Neutrophil (primary cell): ENCODE results near the gene CENPB.

ENCODE experiments used
- H3K27ac ChIP-seq: fragments of 200-600 bp; sonication (generic); 2 replicates; pipeline ENCODE4 v1.5.1; 2016; ENCODE audit warnings: mild to moderate bottlenecking, moderate library complexity
- H3K27me3 ChIP-seq: fragments of 200-600 bp; sonication (generic); 2 replicates; pipeline ENCODE4 v1.6.0; 2016; ENCODE audit warnings: mild to moderate bottlenecking
- H3K36me3 ChIP-seq: fragments of 200-600 bp; sonication (generic); 2 replicates; pipeline ENCODE4 v1.5.1; 2017
- H3K4me1 ChIP-seq, 2 experiments: fragments of 200-600 bp in 1 of 2; sonication (generic) in 1 of 2; 1 replicate in 1 of 2; 2 replicates in 1 of 2; pipeline versions ENCODE4 v1.5.1 to v1.6.1; 2013 to 2016; ENCODE audit warnings: low read depth in 1 of 2, low read length in 1 of 2, mild to moderate bottlenecking in 1 of 2, moderate library complexity in 1 of 2; ENCODE audit not compliant: control insufficient read depth in 1 of 2, insufficient read depth in 1 of 2
- H3K4me3 ChIP-seq, 2 experiments: fragments of 200-600 bp in 1 of 2; sonication (generic) in 1 of 2; 1 replicate in 1 of 2; 2 replicates in 1 of 2; pipeline ENCODE4 v1.5.1; 2013 to 2016; ENCODE audit warnings: low read depth in 1 of 2, low read length in 1 of 2, mild to moderate bottlenecking in 1 of 2, moderate library complexity in 1 of 2
- H3K9me3 ChIP-seq: fragments of 200-600 bp; sonication (generic); 2 replicates; pipeline ENCODE4 v1.5.1; 2016
- TF ChIP-seq, protein P1 (sequence below): fragments of 200-600 bp; sonication (generic); IDR thresholded peaks from 2 replicates; pipeline ENCODE4 v1.5.1; 2016; ENCODE audit warnings: antibody characterized with exemption

CENPB gene

DNA sequence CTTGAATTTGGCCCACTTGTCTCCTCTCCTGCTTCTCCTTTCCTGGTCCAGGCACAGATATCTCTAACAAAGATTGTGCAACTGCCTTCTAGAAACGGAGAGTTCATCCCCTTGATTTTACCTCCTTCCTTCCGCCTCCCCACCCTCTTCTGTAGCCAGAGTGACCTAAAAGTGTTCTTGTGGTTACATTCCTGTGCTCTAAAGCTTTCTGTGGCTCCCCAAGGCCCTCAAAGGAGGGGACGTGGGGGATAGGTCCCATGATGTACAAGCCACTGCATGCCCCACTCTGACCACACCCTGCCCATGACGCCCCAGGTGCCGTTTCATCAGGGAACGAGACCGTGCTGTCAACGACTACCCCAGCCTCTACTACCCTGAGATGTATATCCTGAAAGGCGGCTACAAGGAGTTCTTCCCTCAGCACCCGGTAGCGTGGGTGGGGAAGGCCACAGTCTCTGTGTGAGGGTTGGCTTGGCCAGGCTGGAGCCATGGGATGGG lies 17.8 kb upstream of the CENPB start:
- Histone ChIP-seq H3K4me1 (no peaks in the 10 kb centered on the region), H3K4me3 (no peak overlapping the region), H3K36me3 (peaks cover 56% of the 10 kb centered on the region), H3K9me3 (no peaks in the 10 kb centered on the region), H3K27ac (no peak overlapping the region), H3K27me3 (peaks cover 10% of the 10 kb centered on the region)
- TF ChIP-seq, protein P1, sequence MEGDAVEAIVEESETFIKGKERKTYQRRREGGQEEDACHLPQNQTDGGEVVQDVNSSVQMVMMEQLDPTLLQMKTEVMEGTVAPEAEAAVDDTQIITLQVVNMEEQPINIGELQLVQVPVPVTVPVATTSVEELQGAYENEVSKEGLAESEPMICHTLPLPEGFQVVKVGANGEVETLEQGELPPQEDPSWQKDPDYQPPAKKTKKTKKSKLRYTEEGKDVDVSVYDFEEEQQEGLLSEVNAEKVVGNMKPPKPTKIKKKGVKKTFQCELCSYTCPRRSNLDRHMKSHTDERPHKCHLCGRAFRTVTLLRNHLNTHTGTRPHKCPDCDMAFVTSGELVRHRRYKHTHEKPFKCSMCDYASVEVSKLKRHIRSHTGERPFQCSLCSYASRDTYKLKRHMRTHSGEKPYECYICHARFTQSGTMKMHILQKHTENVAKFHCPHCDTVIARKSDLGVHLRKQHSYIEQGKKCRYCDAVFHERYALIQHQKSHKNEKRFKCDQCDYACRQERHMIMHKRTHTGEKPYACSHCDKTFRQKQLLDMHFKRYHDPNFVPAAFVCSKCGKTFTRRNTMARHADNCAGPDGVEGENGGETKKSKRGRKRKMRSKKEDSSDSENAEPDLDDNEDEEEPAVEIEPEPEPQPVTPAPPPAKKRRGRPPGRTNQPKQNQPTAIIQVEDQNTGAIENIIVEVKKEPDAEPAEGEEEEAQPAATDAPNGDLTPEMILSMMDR: no peak

DNA sequence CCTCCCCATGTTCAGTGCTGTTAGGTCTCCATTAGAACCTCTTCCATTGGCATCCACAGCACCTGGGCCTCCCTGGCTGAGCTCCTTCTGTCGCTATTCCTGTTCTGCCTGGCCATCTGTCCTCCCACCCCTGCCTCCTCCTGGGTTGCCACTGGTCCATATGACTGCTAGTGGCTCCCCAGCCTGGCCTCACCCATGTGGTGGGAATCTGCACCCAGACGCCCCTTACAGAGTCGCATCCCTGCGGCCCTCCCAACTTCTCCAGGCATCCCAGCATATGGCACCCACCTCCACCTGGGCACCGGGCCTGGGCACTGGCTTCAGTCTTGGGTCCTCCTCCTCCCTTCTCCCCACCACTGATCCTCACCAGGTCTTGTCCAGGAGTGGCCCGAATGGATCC lies 17.3 kb upstream of the CENPB start:
- Histone ChIP-seq H3K4me3 (no peak overlapping the region), H3K36me3 (peaks cover 56% of the 10 kb centered on the region), H3K9me3 (no peaks in the 10 kb centered on the region), H3K4me1 (no peaks in the 10 kb centered on the region), H3K27me3 (peaks cover 10% of the 10 kb centered on the region), H3K27ac (no peak overlapping the region)
- TF ChIP-seq, protein P1: no peak

DNA sequence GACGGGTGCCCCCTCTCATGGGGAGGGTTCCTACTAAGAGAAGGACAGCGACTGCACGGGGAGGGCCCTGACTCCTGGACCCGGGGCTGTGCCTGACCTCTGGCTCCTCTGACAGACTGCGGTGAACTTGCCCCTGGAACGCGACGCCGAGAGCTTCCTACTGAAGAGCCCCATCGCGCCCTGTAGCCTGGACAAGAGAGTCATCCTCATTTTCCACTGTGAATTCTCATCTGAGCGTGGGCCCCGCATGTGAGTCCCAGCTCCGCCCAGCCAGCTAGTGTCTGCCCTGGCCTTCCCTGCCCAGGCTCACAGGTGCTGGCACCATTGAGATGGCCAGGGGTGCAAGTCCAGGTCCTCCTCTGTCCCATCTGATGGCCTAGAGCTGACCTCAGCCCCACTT lies 16.7 kb upstream of the CENPB start:
- TF ChIP-seq, protein P1: no peak
- Histone ChIP-seq H3K4me3 (no peak overlapping the region), H3K4me1 (no peaks in the 10 kb centered on the region), H3K9me3 (no peaks in the 10 kb centered on the region), H3K27me3 (peaks cover 10% of the 10 kb centered on the region), H3K27ac (no peak overlapping the region), H3K36me3 (peaks cover 56% of the 10 kb centered on the region)

DNA sequence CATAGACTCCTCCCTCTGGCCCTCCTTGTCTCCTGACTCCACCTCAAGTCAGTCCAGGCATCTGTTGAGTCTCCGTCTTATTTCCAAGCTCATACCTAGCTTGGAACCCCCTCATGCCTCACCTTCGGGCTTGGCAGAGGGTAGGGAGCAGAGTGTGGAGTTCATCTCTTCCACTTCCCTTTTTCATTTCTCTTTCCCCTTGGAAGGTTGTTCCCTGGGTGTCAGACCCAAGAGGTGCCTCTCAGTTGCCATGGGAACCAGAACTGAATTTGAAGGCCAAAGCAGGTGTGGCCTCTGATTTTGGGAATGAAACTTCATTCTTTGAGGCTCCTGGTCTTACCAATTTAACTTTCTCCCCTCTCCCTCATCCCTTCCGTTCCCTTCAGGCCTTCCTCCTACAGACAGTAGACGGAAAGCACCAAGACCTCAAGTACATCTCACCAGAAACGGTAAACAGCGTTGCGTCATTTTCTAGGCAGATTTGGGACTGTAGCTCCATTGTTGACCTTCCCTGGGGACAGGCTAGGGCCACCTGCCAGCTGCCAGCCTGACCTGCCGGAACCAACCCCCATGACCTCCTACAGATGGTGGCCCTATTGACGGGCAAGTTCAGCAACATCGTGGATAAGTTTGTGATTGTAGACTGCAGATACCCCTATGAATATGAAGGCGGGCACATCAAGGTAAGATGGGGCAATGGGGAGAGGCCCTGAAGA lies 16.1 kb upstream of the CENPB start:
- H3K4me1 ChIP-seq: no peaks in the 10 kb centered on the region

DNA sequence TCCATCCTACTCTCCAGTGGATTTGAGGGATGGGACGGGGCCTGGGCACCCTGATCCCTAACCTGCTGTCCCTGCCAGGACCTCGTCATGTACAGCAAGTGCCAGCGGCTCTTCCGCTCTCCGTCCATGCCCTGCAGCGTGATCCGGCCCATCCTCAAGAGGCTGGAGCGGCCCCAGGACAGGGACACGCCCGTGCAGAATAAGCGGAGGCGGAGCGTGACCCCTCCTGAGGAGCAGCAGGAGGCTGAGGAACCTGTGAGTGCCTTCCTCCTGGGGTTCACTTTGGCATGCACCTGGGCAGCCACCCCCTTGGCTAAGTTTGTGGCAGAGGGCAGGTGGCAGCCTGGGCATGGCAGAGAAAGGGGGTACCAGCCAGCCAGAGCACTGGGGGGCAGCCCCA lies 15.3 kb upstream of the CENPB start:
- peaks cover 4 to 5% of the 10 kb centered on the region in 2 experiments for H3K4me1 ChIP-seq
- no peak overlapping the region for H3K27ac ChIP-seq
- no peaks in the 10 kb centered on the region for H3K9me3 ChIP-seq
- no peaks in the 10 kb centered on the region for H3K27me3 ChIP-seq
- no peak overlapping the region for H3K4me3 ChIP-seq
- peaks cover 56% of the 10 kb centered on the region for H3K36me3 ChIP-seq
- TF ChIP-seq, protein P1: no peak

More for the DNA sequence above, 16.1 kb upstream of the CENPB start:
- Histone ChIP-seq H3K9me3 (no peaks in the 10 kb centered on the region), H3K4me3 (no peak overlapping the region), H3K27me3 (peaks cover 5% of the 10 kb centered on the region), H3K36me3 (peaks cover 56% of the 10 kb centered on the region), H3K27ac (no peak overlapping the region)
- TF ChIP-seq, protein P1: no peak
